SJSA1 (cell line): ENCODE data around the gene SRD5A1. TPM values are rescaled to one million over a fixed set of nuclear protein-coding genes. Genes with fewer than 3 reads are reported as not detected.
"Not testable (repeated sequence)": the region's sequence is repeated elsewhere in the genome, so short reads cannot be mapped to it uniquely, and the experiment has no call there.

Experiments used
- DNase-seq, 2 experiments: peaks; one replicate each; pipeline ENCODE4 v3.0.0-alpha.2; 2015 to 2020; ENCODE audit warnings: low spot score in 2 of 2, low read depth in 1 of 2
- H3K27ac ChIP-seq: fragments of 250-450 bp; sonication (Bioruptor Pico); 2 replicates; pipeline ENCODE4 v1.5.1; 2020; ENCODE audit warnings: mild to moderate bottlenecking, moderate library complexity
- H3K27me3 ChIP-seq: fragments of 250-450 bp; sonication (Bioruptor Pico); replicated peaks from 2 replicates; pipeline ENCODE4 v1.5.1; 2020; ENCODE audit warnings: mild to moderate bottlenecking, moderate library complexity
- H3K36me3 ChIP-seq: fragments of 250-450 bp; sonication (Bioruptor Pico); 2 replicates; pipeline ENCODE4 v1.5.1; 2020; ENCODE audit warnings: mild to moderate bottlenecking
- H3K4me1 ChIP-seq: fragments of 250-450 bp; sonication (Bioruptor Pico); replicated peaks from 2 replicates; pipeline ENCODE4 v1.6.1; 2021; ENCODE audit warnings: mild to moderate bottlenecking
- H3K4me3 ChIP-seq: fragments of 250-450 bp; sonication (Bioruptor Pico); 2 replicates; pipeline ENCODE4 v1.5.1; 2020; ENCODE audit warnings: mild to moderate bottlenecking
- H3K9me3 ChIP-seq: fragments of 250-450 bp; sonication (Bioruptor Pico); replicated peaks from 2 replicates; pipeline ENCODE4 v1.5.1; 2020; ENCODE audit warnings: mild to moderate bottlenecking
- total RNA-seq: library from RNA; depleted of rRNA; stranded (reverse); fragments of >200 nt; shearing (Covaris generic); gene quantifications from 2 replicates; pipeline ENCODE4 v1.2.3, GENCODE V29; 2014

SRD5A1 gene
- total RNA-seq, 1 experiment from 2014 or later: 18.1 TPM

DNA sequence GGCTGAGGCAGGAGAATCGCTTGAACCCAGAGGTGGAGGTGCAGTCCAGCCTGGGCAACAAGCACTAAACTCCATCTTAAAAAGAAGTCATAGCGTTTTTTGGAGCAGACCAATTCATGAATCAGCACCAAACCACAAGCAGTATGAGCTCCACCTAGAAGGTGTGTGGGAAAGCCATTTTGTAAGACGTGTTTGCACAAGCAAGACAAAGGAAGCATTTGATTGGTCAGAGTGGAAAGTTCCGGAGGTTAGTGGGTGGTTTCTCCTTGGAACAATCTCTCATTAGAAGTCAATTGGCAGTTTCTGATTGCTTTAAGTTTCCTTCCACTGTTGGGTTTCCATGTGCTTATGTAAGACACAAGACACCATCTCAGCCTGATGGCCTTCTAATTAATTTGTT lies 5.0 kb downstream of the SRD5A1 start:
- Histone ChIP-seq H3K9me3 (no peaks in the 10 kb centered on the region), H3K36me3 (no peaks in the 10 kb centered on the region), H3K27me3 (no peaks in the 10 kb centered on the region), H3K4me3 (no peak overlapping the region), H3K4me1 (no peaks in the 10 kb centered on the region), H3K27ac (no peak overlapping the region)
- no peak for DNase-seq

- no peak for DNase-seq
- Histone ChIP-seq H3K9me3 (no peaks in the 10 kb centered on the region), H3K4me3 (no peak overlapping the region), H3K4me1 (no peaks in the 10 kb centered on the region), H3K27ac (no peak overlapping the region), H3K27me3 (no peaks in the 10 kb centered on the region), H3K36me3 (peaks cover 10% of the 10 kb centered on the region)
Measured at GRCh38 chr5:6642655-6643054, 9.4 kb downstream of the SRD5A1 start.

- DNase-seq: no peak
- H3K27me3 ChIP-seq: no peaks in the 10 kb centered on the region
- no peak overlapping the region for H3K27ac ChIP-seq
Measured at GRCh38 chr5:6644794-6645241, 11.6 kb downstream of the SRD5A1 start.

GRCh38 chr5:6645571-6646362 lies 12.5 kb downstream of the SRD5A1 start:
- not testable (repeated sequence) for H3K4me1 ChIP-seq, DNase-seq, H3K27ac ChIP-seq, H3K4me3 ChIP-seq, H3K27me3 ChIP-seq, H3K9me3 ChIP-seq
- H3K36me3 ChIP-seq: peaks cover 10% of the 10 kb centered on the region

More at GRCh38 chr5:6644794-6645241, 11.6 kb downstream of the SRD5A1 start:
- Histone ChIP-seq H3K36me3 (peaks cover 10% of the 10 kb centered on the region), H3K9me3 (no peaks in the 10 kb centered on the region; the same call in 1 of the 2 replicates), H3K4me3 (no peak overlapping the region), H3K4me1 (no peaks in the 10 kb centered on the region)

DNA sequence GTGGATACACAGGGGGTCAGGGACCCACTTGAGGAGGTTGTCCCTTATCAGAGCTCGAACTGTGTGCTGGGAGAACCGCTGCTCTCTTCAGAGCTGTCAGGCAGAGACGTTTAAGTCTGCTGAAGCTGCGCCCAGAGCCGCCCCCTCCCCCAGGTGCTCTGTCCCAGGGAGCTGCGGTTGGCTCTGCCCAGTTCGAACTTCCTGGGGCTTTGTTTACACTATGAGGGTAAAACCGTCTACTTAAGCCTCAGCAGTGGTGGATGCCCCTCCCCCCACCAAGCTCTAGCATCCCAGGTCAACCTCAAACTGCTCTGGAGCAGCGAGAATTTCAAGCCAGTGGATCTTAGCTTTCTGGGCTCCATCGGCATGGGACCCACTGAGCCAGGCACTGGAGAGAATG lies 15.9 kb downstream of the SRD5A1 start:
- Histone ChIP-seq H3K4me3 (no peak overlapping the region), H3K27me3 (no peaks in the 10 kb centered on the region), H3K9me3 (no peaks in the 10 kb centered on the region; the same call in 1 of the 2 replicates), H3K4me1 (no peaks in the 10 kb centered on the region), H3K36me3 (peaks cover 16% of the 10 kb centered on the region; the same call in 1 of the 2 replicates), H3K27ac (no peak overlapping the region)
- no peak for DNase-seq

DNA sequence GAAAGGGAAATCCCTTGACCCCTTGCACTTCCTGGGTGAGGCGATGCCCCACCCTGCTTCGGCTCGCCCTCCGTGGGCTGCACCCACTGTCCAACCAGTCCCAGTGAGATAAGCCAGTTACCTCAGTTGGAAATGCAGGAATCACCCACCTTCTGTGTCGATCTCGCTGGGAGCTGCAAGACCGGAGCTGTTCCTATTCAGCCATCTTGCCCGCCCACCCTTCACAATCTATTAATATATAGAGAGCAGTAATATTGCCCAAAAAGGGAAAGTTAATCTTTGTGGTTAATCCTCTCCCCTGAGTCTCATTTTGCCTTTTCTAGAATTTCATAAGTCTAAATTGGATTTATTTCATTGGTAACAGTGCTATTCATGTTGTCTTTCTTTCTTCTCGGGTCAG lies 16.4 kb downstream of the SRD5A1 start:
- Histone ChIP-seq H3K36me3 (peaks cover 17% of the 10 kb centered on the region), H3K27me3 (no peaks in the 10 kb centered on the region), H3K4me1 (no peaks in the 10 kb centered on the region), H3K9me3 (no peaks in the 10 kb centered on the region; the same call in 1 of the 2 replicates), H3K27ac (no peak overlapping the region), H3K4me3 (no peak overlapping the region)
- no peak for DNase-seq

DNA sequence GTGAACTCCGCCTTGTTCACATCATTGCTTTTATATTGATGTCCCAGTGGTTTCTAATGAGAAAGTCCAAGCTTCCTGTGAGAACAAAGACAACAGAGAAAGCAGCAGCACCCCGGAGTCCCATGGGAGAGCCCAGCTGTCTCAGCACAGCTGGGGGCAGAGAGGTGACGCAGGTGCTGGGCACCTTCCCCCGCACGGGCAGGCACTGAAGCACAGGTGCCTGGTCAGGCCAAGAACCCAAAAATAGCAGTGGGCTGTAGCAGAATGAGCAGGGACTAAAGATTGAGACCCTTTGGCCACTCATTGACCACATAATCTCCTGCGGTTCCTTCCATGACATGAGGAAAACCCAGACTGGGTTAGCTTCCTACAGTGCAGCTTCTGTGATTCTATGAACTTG lies 18.8 kb downstream of the SRD5A1 start:
- Histone ChIP-seq H3K4me1 (no peaks in the 10 kb centered on the region), H3K4me3 (no peak overlapping the region), H3K36me3 (peaks cover 35% of the 10 kb centered on the region), H3K27me3 (no peaks in the 10 kb centered on the region), H3K9me3 (no peaks in the 10 kb centered on the region; the same call in 1 of the 2 replicates), H3K27ac (no peak overlapping the region)
- no peak for DNase-seq

DNA sequence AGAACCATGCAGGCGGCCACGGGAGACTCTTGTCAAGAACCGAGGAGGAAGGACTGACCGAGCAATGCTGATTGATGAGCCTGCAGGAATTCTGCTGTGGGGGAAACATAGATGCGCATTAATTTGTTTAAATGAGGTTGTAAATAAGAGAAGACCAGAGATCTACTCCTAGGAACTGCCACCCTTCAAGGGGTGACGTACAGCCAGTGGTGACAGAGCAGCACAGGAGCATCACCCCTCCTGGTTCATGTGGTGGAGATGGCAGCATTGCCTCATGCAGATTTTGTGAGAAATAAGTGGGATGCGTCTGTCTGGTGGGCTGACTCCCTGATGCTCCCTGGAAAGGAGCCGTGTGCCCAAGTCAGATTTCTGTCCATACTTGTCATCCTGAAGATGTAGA lies 22.2 kb downstream of the SRD5A1 start:
- Histone ChIP-seq H3K9me3 (no peaks in the 10 kb centered on the region), H3K4me3 (no peak overlapping the region), H3K36me3 (peaks cover 44% of the 10 kb centered on the region), H3K4me1 (no peaks in the 10 kb centered on the region), H3K27ac (no peak overlapping the region), H3K27me3 (no peaks in the 10 kb centered on the region)
- DNase-seq: no peak

DNA sequence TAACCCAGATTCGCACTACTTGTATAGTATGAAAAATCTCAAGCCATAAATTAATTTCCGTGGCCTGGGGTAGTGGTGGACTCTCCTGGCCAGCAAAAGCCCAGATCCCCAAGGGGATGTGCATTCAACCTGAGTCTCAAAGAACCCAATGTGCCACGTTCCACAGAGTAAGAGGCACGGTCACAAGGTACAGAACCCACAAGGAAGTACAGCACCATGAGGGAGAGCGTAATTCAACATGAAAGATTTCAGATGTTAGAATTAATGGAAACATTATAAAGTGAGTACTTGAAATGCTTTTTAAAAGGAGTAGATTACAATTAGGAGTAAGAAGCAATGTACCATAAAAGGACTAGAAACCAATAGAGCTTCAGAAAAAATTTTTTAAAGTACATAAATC lies 23.4 kb downstream of the SRD5A1 start:
- Histone ChIP-seq H3K36me3 (peaks cover 44% of the 10 kb centered on the region), H3K27ac (no peak overlapping the region), H3K4me3 (no peak overlapping the region), H3K9me3 (no peaks in the 10 kb centered on the region), H3K27me3 (no peaks in the 10 kb centered on the region), H3K4me1 (no peaks in the 10 kb centered on the region)
- no peak for DNase-seq

DNA sequence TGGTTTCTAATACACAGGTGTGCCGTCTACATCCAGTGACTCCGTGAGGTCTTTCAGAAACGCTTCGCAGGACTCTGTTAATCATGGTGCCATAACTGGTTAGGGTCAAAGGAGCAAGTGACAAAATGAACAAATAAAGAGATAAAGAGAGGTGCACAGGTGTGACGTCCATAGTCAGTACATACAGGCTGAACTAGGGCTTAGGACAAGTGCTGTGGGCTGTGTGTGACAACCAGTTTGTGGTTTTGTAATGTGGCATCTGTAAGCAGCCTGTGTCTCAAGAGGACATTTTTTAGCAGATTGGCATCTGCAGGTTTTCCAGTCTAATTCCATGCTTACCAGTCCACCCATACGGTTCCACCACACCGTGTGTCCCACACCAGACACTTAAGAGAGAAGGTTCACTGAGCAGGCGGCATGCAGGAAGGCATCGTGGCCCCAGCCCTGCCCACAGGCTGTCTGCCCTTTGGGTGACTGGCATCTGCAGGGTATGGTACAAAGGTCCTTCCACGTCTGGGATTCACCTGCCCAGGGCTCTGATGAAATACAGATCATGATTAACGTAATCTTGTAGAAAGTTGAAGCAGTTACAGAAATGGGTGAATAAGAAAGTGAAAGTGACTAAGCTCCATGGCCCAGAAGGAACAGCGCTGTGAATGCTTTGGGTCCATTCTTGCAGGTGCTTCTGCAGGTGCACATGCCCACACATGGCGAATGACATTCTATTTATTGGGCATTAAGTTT lies 26.9 kb downstream of the SRD5A1 start:
- no peaks in the 10 kb centered on the region for H3K4me1 ChIP-seq
- DNase-seq: no peak
- H3K27ac ChIP-seq: no peak overlapping the region
- peaks cover 28% of the 10 kb centered on the region for H3K36me3 ChIP-seq
- H3K27me3 ChIP-seq: no peaks in the 10 kb centered on the region
- H3K4me3 ChIP-seq: no peak overlapping the region
- no peaks in the 10 kb centered on the region for H3K9me3 ChIP-seq

DNA sequence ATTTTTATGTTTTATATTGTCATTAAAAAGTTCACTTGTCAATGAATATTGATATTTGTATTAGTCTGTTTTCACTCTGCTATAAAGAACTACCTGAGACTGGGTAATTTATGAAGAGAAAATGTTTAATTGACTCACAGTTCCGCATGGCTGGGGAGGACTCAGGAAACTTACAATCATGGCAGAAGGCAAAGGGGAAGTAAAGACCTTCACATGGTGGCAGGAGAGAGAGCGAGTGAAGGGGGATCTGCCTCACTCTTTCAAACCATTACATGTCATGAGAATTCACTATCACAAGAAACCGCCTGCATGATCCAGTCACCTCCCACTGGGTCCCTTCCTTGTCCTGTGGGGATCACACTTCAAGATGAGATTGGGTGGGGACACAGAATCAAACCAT lies 27.4 kb downstream of the SRD5A1 start:
- DNase-seq: no peak

DNA sequence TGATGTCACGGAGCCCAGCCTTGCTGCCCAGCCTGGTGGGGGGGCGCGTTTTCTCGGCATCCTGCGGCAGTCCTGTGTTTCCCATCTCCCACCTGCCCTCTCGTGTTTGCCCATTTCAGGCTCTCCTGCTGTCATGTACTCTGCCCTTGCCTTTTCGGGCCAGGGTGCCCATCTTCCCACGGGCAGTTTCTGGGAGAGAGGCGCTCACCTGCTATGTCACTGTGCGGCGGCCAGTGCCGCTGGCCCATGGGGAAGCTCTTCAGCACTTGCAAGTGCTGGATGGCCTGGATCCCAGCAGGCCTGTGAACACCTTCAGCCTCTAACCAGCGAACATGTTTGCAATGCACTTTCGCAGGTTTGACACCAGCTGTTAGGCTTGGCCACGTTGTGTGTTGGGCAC lies 33.5 kb downstream of the SRD5A1 start:
- no peaks in the 10 kb centered on the region for H3K27me3 ChIP-seq
- no peak for DNase-seq
- no peaks in the 10 kb centered on the region for H3K4me1 ChIP-seq
- no peak overlapping the region for H3K4me3 ChIP-seq
- H3K9me3 ChIP-seq: no peaks in the 10 kb centered on the region
- no peak overlapping the region for H3K27ac ChIP-seq
- no peaks in the 10 kb centered on the region for H3K36me3 ChIP-seq

More for the DNA sequence above, 27.4 kb downstream of the SRD5A1 start:
- Histone ChIP-seq H3K4me3 (no peak overlapping the region), H3K4me1 (no peaks in the 10 kb centered on the region), H3K27ac (no peak overlapping the region), H3K36me3 (peaks cover 23% of the 10 kb centered on the region), H3K27me3 (no peaks in the 10 kb centered on the region), H3K9me3 (no peaks in the 10 kb centered on the region)

DNA sequence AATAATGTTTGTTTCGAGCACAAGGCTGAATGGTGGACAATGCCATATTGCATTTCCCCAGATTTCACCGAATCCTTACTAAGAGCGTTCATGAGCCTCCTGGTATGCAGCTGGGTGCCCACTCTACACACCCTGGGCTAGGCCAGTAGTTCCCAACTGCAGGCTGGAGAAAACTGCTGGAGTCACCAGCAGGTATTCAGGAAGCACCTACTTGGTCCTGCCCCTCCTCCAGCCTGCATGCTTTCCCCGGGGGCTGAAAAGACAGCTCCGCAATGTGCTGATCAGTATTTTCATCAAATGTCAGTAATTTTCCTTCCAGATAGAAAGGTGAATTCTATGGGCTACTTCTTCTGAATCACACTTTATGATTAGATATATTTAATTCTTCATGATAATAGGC lies 34.4 kb downstream of the SRD5A1 start:
- H3K36me3 ChIP-seq: no peaks in the 10 kb centered on the region
- no peaks in the 10 kb centered on the region for H3K9me3 ChIP-seq
- no peak for DNase-seq
- no peaks in the 10 kb centered on the region for H3K4me1 ChIP-seq
- no peak overlapping the region for H3K4me3 ChIP-seq
- no peaks in the 10 kb centered on the region for H3K27me3 ChIP-seq
- no peak overlapping the region for H3K27ac ChIP-seq

DNA sequence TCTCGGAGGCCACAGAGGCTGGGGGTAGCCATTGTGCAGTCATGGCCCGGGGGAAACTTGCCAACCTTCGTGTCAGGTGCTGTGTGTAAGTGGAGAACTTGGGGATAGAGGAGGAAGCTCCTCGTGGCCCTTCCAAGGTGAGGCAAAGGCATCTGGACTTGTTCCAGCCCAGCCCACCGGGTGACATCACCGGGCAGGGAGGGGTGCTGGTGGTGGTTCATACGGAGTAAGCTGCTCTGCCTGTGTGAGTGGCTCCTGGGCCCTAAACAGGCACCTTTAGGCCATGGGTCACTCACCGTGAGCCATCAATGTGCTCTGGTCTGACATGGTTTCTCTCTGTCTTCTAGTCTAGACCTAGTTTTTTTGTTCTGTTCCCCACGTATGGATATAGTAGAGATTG lies 35.5 kb downstream of the SRD5A1 start:
- H3K36me3 ChIP-seq, H3K27me3 ChIP-seq, DNase-seq, H3K4me3 ChIP-seq, H3K4me1 ChIP-seq, H3K27ac ChIP-seq, H3K9me3 ChIP-seq: not testable (repeated sequence)
